ENCODE data around the gene RNF26. TPM values are rescaled to one million over a fixed set of nuclear protein-coding genes. Genes with fewer than 3 reads are reported as not detected.

Gene RNF26
- total RNA-seq, 1 donor from 2014 or later: 45.6 TPM

DNA sequence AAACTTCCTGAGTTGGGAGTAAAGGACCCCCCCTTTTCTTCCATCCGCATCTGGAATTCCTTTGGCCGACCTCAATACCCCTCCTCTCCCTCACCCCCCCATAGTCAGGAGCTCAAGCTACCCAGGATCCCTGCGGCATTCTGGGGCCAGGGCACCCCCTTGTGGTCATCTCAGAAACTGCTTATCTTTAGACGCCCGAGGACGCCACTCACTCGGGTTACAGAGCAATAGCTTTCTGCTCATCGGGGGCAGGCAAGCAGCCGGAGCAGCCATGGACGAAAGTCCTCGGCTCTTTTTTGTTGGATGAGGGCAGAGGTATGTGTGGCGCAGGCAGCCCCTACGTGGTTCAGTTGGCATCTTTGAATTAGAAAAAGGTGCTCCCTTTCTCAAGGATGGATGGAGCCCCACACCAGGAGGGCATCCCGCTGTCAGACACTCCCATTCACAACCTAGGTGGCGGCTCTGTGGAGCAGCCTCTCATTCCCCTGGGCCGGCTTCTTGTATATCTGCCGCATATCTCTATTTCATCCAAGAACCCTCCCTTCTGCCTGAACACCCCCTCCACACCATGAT lies 4.1 kb downstream of the RNF26 start:
- Mint-ChIP-seq H3K36me3 (no peaks in the 10 kb centered on the region), H3K27ac (peak overlapping the region; percentile 36), H3K4me1 (ENCODE audit: unreplicated experiment) (peaks cover 38% of the 10 kb centered on the region), H3K4me3 (peak overlapping the region; percentile 85), H3K9me3 (no peaks in the 10 kb centered on the region), H3K27me3 (peaks cover 30% of the 10 kb centered on the region)
- TF ChIP-seq, protein P1, sequence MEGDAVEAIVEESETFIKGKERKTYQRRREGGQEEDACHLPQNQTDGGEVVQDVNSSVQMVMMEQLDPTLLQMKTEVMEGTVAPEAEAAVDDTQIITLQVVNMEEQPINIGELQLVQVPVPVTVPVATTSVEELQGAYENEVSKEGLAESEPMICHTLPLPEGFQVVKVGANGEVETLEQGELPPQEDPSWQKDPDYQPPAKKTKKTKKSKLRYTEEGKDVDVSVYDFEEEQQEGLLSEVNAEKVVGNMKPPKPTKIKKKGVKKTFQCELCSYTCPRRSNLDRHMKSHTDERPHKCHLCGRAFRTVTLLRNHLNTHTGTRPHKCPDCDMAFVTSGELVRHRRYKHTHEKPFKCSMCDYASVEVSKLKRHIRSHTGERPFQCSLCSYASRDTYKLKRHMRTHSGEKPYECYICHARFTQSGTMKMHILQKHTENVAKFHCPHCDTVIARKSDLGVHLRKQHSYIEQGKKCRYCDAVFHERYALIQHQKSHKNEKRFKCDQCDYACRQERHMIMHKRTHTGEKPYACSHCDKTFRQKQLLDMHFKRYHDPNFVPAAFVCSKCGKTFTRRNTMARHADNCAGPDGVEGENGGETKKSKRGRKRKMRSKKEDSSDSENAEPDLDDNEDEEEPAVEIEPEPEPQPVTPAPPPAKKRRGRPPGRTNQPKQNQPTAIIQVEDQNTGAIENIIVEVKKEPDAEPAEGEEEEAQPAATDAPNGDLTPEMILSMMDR (conservative IDR thresholded peaks at IDR 0.05): peak; percentile 87
- DNase-seq (ENCODE audit: extremely low spot score, unreplicated experiment): peak; percentile 85

DNA sequence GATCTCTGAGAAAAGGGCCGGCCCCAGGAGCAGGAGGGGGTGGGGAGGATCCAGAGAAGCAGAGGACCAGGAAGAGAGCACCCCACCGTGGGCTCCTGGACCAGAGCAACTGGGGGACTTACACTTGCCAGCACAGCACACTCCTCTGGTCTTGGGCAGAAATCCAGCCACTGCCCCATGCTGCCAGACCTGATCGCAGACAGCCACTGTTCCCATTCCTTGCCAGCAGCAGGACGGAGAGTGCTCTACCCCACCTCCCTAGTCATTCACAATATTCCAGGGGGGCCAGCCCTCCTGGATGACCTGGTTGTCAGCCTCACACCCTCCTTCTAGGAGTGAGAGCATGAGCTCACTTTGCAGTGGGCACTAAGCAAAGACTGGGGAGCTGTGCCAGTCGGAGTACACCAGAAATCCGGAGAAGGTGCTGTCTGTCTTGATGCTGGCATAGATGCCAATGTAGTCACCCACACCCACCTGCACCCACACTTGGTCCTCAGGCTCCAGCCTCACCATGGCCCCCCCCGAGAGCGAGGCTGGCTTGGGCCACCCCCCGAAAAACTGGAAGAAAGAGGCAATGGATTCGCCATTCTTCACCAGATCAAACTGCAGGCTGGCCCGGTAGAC lies 4.8 kb downstream of the RNF26 start:
- TF ChIP-seq, protein P1 (conservative IDR thresholded peaks at IDR 0.05): no peak
- H3K36me3 Mint-ChIP-seq: no peaks in the 10 kb centered on the region
- H3K27me3 Mint-ChIP-seq: peaks cover 36% of the 10 kb centered on the region

DNA sequence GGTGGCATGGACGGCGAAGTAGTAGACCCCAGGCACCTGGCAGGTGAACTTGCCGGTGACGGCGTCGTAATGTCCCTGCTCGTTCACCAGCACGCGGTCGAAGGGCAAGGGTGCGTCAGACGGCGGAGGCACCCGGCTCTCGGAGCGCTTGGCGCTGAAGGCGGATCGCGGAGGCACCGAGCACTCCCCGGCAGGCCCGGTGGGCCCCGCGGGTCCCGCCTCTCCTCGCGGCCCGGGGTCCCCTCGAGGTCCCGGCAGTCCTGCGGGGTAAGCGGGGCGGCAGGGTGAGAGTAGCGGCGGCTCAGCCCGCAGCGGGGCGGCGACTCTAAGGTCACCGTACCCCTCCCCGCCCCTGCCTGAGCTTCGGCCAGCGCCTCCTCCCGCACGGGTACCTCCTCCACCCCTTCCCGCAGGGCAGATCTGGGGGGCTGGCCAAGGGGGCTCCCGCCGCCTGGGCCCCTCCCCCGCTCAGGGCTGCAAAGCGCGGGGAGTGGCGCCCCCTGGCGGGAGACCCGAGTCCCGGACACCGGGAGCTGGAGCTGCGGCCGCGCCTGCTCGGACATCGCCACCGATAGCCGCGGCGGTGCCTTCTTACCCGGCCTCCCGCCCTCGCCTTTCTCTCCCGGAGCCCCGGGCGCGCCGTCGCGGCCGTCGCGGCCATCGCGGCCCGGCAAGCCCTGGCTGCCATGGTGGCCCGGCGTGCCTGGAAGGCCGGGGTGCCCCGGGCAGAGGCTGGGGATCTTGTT lies 5.4 kb downstream of the RNF26 start:
- TF ChIP-seq, protein P1 (conservative IDR thresholded peaks at IDR 0.05): peak; percentile 99
- Mint-ChIP-seq H3K27ac (no peak overlapping the region), H3K4me1 (ENCODE audit: unreplicated experiment) (peaks cover 30% of the 10 kb centered on the region), H3K4me3 (peak overlapping the region; percentile 85), H3K36me3 (no peaks in the 10 kb centered on the region), H3K9me3 (no peaks in the 10 kb centered on the region), H3K27me3 (peaks cover 41% of the 10 kb centered on the region)
- peak; percentile 86 for DNase-seq (ENCODE audit: extremely low spot score, unreplicated experiment)

More for the DNA sequence above, 4.8 kb downstream of the RNF26 start:
- peaks cover 33% of the 10 kb centered on the region for H3K4me1 Mint-ChIP-seq (ENCODE audit: unreplicated experiment)
- peak overlapping the region; percentile 85 for H3K4me3 Mint-ChIP-seq
- no peak for DNase-seq (ENCODE audit: extremely low spot score, unreplicated experiment)
- no peak overlapping the region for H3K27ac Mint-ChIP-seq
- H3K9me3 Mint-ChIP-seq: no peaks in the 10 kb centered on the region

DNA sequence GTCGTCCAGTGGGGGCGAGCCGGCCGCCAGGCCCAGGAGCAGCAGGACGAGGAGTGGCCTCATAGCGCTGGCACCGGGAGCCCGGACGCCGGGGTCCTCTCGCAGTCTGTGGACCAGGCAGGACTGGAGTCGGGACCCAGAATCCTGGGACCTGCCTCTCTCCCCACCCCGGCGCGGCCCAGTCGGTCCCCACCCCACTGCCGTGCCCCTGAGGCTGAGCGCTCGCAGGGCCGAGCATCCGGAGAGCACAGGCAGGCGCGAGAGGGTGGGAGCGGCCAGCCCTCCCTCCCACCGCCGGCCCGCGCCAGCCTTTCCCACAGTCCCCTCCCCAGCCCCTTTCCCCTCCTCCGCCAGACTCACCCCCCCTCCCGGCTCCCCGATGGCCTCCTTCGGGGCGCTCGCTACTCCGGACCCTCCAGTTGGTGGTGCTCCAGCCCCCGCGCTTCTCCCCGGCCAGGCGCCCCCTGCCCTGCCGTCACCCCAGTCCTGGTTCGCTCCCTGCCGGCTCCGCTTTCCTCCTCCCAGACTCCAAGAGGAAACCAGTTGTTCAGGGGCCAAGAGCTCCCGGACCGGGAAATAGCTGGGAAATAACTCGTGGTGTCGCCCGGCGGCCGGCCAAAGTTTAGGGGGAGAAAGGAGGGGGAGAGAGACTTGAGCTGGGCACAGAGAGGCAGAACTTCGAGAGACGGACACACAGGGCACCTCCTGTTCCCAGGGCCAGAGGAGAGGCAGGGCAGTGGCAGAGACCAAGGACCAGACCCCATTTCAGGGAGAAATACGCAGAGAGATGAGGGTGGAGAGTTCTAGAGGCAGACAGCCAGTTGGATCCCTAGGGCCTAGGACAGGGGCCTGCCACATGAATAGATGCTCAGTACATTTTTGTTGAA lies 6.3 kb downstream of the RNF26 start, which contains the start of gene C1QTNF5:
Gene C1QTNF5, minus strand, starts transcription at position 549 of the 887 bp plus-strand sequence. Its CDS starts 486 bp downstream, at position 63.
- H3K4me1 Mint-ChIP-seq (ENCODE audit: unreplicated experiment): peaks cover 30% of the 10 kb centered on the region
- no peak for DNase-seq (ENCODE audit: extremely low spot score, unreplicated experiment)
- H3K27ac Mint-ChIP-seq: no peak within 1 kb of the TSS
- no peaks in the 10 kb centered on the region for H3K9me3 Mint-ChIP-seq
- TF ChIP-seq, protein P1 (conservative IDR thresholded peaks at IDR 0.05): no peak
- H3K36me3 Mint-ChIP-seq: no peaks in the 10 kb centered on the region
- H3K27me3 Mint-ChIP-seq: peaks cover 46% of the 10 kb centered on the region
- H3K4me3 Mint-ChIP-seq: peak within 1 kb of the TSS; percentile 73
